HG03558 (cell line): ENCODE measurements around the gene EFCAB6.

Experiments used
- ATAC-seq: cut with Tn5 transposase; IDR thresholded peaks from one replicate; pipeline ENCODE4 v1.9.1; 2021; ENCODE audit warnings: moderate number of reproducible peaks; ENCODE audit not compliant: unreplicated experiment; ENCODE audit errors: extremely low read depth

The EFCAB6 gene

GRCh38 chr22:43818981-43819380 is 6.9 kb upstream of the EFCAB6 start:
- ATAC-seq, result no peak

DNA sequence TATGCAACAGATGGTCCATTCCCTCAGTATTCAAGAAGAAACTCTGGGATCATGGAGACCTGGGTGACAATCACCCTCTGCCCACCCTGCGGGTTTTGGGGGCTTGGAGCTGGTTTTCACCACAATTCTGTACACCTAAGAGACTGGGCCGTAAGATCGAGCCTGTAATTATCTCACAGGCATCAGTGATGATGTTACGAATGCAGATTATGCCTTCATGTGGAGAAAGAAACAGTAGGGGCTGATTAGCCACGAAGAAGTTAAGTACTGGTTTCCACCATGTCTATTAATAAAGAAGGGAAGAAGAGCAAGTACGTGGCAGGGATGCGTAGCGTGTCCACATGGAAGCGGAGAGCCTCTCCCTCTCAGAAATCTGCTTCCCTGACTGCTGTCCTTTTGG is 5.3 kb upstream of the EFCAB6 start:
- no peak for ATAC-seq

DNA sequence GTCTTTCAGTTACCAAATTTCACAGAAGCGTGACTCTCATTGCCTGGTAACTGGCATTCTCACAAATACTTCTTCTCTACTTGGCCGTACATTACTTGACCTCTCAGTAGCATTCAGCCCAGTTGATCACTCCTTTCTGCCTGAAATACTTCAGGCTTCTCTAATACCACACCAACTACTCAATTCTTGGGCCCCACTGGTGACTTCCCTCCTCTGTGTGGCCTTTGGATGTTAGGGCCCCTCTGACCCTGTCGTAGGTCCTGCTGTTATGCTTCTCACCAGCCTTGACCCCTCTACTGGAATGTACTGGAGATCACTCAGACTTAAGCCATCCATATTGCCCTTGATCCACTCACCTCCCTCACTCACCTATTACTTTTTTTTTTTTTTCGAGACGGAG is 2.2 kb upstream of the EFCAB6 start:
- no peak for ATAC-seq

DNA sequence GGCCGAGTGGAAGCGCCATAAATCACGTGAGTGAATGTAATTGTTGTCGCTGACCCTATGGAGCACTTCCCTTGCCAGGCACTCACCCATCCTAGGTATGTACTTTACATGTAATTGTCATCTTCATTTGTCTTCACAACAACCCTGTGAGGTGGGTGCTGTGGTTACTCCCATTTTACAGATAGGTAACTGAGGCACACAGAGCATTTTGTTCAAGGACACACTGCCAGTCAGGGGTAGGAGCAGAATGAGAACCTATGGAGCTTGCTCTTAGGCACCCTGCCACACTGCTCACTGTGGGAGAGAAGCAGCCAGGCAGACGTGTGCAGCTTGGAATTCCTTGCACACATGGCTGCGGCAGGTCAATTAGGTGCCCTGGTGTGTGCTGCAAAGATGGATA is 785 bp upstream of the EFCAB6 start:
- no peak for ATAC-seq

- no peak for ATAC-seq
Measured at GRCh38 chr22:43811777-43812148, 342 bp downstream of the EFCAB6 start.

- ATAC-seq, result no peak
Measured at GRCh38 chr22:43802897-43803495, 9.1 kb downstream of the EFCAB6 start.

DNA sequence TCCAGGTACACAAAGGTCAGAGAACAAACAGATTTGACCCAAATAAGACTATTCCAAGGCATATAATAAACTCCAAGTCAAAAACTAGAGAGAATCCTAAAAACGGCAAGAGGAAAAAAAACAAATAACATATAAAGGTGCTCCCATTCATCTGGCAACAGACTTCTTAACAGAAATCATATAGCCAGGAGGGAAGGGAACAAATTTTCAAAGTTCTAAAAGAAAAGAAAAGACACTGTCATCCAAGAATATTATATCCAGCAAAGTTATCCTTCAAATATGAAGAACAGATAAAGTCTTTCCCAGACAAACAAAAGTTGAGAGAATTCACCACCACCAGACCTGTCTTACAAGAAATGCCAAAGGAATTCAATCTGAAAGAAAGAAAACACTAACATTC is 11.1 kb downstream of the EFCAB6 start:
- ATAC-seq, result no peak

- ATAC-seq, result no peak
Measured at GRCh38 chr22:43798492-43798891, 13.6 kb downstream of the EFCAB6 start.

DNA sequence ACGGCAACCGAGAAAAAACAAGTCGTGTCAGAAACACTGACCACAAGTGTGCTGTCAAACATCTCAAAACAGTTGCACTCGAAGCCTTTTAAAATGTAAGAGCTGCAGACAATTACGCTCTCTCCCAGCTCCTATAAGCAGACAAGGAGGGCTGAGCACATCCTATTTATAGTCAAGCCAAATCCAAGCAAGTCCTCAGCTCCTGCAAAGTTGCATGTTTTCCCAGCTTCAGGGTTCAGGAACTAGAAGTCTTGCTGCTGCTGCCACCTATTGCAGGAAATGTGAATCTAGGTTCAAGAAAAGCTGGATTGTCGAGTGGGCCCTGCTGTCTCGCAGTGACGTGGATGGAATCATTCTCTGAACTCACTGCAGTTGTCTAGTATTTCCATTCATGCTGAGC is 15.5 kb downstream of the EFCAB6 start:
- no peak for ATAC-seq

GRCh38 chr22:43795320-43795719 is 16.8 kb downstream of the EFCAB6 start:
- ATAC-seq, result no peak

GRCh38 chr22:43792905-43793304 is 19.2 kb downstream of the EFCAB6 start:
- no peak for ATAC-seq

DNA sequence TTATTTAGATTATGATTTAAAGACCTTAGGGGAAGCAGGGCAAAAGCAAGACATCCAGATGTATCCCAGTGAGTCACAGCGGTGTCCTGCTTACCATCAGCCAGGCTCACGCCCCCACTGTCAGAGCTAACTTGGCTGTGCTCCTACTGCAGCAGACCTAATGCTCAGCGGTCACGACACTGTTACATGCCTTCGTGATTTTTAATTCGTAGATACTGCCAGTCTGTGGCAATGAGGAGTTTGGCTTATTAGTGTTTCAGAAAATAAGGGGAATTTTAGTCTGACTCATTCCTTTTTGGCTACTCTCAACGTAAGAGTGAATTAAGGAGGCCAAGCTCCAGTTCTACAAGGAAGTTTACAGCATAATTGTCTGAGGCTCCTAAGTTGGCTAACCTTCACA is 22.7 kb downstream of the EFCAB6 start:
- ATAC-seq, result no peak

DNA sequence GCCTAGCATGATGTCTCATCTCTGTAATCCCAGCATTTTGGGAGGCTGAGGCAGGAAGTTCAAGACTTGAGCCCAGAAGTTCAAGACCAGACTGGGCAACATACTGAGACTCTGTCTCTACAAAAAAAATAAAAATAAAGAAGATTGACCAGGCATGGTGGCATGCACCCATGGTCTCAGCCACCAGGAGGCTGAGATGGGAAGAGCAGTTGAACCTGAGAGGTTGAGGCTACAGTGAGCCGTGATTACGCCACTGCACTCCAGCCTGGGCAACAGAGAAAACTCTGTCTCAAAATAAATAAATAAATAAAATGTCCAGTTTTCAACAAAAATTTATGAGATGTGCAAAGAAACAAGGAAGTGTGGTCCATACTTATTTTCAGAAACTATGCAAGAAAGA is 28.3 kb downstream of the EFCAB6 start:
- no peak for ATAC-seq

- no peak for ATAC-seq
Measured at GRCh38 chr22:43782448-43782847, 29.7 kb downstream of the EFCAB6 start.

GRCh38 chr22:43777286-43777685 is 34.8 kb downstream of the EFCAB6 start:
- ATAC-seq, result no peak

DNA sequence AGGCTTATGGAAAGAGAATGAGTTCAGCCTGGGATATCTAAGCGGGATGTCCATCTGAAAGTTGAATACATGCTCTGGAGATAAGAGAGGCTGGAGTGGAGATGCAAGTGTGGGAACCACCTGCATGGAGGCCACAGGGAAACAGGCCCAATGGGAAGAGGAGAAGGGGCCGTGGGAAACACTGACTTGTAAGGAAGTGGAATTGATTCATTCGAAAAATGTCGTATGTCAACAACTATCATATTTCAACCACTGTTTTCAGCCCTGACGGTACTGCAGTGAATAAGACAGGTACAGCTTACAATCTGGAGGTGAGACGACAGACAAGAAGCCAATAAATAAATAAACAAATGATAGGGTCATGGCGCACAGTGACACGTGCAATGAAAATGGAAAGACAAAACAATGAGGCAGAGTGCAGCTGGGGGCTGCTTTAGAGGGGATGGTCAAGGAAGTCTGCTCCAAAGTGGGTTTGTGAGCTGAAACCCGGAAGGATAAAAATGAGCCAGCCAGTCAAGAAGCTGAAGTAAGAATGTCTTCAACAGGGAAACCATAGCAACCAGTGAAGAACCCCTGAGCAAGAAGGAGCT is 35.9 kb downstream of the EFCAB6 start:
- ATAC-seq, result no peak

- ATAC-seq, result no peak
Measured at GRCh38 chr22:43774318-43774915, 37.7 kb downstream of the EFCAB6 start.

- no peak for ATAC-seq
Measured at GRCh38 chr22:43772831-43773230, 39.3 kb downstream of the EFCAB6 start.

- ATAC-seq, result no peak
Measured at GRCh38 chr22:43755452-43755851, 56.7 kb downstream of the EFCAB6 start.

GRCh38 chr22:43755011-43755410 is 57.1 kb downstream of the EFCAB6 start:
- ATAC-seq, result no peak

DNA sequence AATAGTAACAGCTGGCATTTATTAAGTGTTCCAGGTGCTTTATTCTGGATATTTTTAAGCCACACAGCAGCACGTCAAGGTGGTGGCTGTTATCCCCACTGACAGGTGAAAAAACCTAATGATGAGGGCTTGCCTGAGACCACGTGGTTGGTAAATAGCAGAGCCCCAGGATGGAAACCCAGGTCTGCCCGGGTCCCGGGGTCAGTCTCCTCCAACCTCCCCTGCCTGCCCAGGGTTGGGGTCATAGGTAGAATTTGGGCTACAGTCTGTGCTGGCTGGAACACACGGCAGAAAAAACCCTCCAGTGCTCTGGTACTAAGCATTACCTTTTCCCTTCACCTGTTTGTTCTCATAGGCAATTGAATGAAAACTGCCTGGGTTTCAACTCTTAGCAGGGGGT is 57.9 kb downstream of the EFCAB6 start:
- ATAC-seq, result no peak

- no peak for ATAC-seq
Measured at GRCh38 chr22:43753688-43754087, 58.4 kb downstream of the EFCAB6 start.
